HepG2 (cell line): ENCODE results near the gene UBL5. TPM values are rescaled to one million over a fixed set of nuclear protein-coding genes. Genes with fewer than 3 reads are reported as not detected.

Source experiments
- ATAC-seq: fragments of 200-7000 bp; cut with Tn5 transposase; 3 replicates; pipeline ENCODE4 v1.9.1; 2020; ENCODE audit warnings: mild to moderate bottlenecking, moderate library complexity
- BruUV-seq: library from RNA; stranded (reverse); fragments of 400-500 nt; replicated peaks from 2 replicates; lab custom pipeline; 2021; lab: Mats Ljungman, UMichigan
- CTCF ChIA-PET: fragments of 300-600 bp; formaldehyde crosslinking; extraction: SDS; loops from one replicate; lab custom pipeline; 2021; ENCODE audit warnings: low total read pairs, inconsistent platforms, low intra/inter-chr PET ratio; lab: Yijun Ruan, JAX
- POLR2A ChIA-PET: fragments of 350-600 bp; sonication (Branson Sonifier 250); formaldehyde crosslinking; loops from one replicate; lab custom pipeline; 2020; ENCODE audit warnings: antibody characterized with exemption, inconsistent platforms; lab: Yijun Ruan, JAX
- DNase-seq: peaks from one replicate; pipeline ENCODE4 v3.0.0-alpha.2; 2015; ENCODE audit warnings: low spot score
- FAIRE-seq: peaks from 3 replicates; lab custom pipeline; 2011; peaks lifted over from hg19 to GRCh38; lab: Jason Lieb, UNC
- H2AFZ ChIP-seq: one replicate; pipeline ENCODE4 v1.6.1; 2011; ENCODE audit warnings: low read length, inconsistent platforms
- H3K27ac ChIP-seq: fragments of 300-600 bp; 3 replicates; pipeline ENCODE4 v1.8.0; 2011; ENCODE audit warnings: mixed run types, mild to moderate bottlenecking, mixed read lengths, low read length, inconsistent platforms; ENCODE audit not compliant: insufficient read depth; ENCODE audit errors: extremely low read length
- H3K27me3 ChIP-seq, 2 experiments: fragments of 200-600 bp in 1 of 2; 2 replicates in 1 of 2; 3 replicates in 1 of 2; pipeline versions ENCODE4 v1.6.0 to v1.8.0; 2011; ENCODE audit warnings: low read length in 2 of 2, mild to moderate bottlenecking in 2 of 2, moderate library complexity in 2 of 2, inconsistent platforms in 1 of 2; ENCODE audit not compliant: insufficient read depth in 2 of 2, control insufficient read depth in 1 of 2
- H3K36me3 ChIP-seq, 2 experiments: fragments of 200-600 bp in 1 of 2; replicated peaks in 1 of 2; 2 replicates in 1 of 2; 3 replicates in 1 of 2; pipeline versions ENCODE4 v1.5.1 to v1.8.0; 2011; ENCODE audit warnings: low read length in 2 of 2, inconsistent platforms in 1 of 2; ENCODE audit not compliant: insufficient read depth in 2 of 2, control insufficient read depth in 1 of 2
- H3K4me1 ChIP-seq: 2 replicates; pipeline ENCODE4 v1.5.1; 2012; ENCODE audit warnings: low read length, inconsistent platforms; ENCODE audit not compliant: insufficient read depth
- H3K4me2 ChIP-seq: 2 replicates; pipeline ENCODE4 v1.6.0; 2011; ENCODE audit warnings: low read depth, low read length, inconsistent platforms
- H3K4me3 ChIP-seq, 3 experiments: fragments of 200-600 bp in 1 of 3; sonication (generic), shearing (Covaris generic) in 1 of 3; replicated peaks in 1 of 3; 2 replicates each; pipeline ENCODE4 v1.5.1; 2011 to 2016; ENCODE audit warnings: low read length in 3 of 3, inconsistent platforms in 2 of 3, low read depth in 2 of 3, mild to moderate bottlenecking in 2 of 3, control low read depth in 1 of 3, mixed read lengths in 1 of 3; ENCODE audit not compliant: insufficient read depth in 1 of 3
- H3K79me2 ChIP-seq: one replicate; pipeline ENCODE4 v1.6.1; 2011; ENCODE audit warnings: low read length, inconsistent platforms; ENCODE audit not compliant: insufficient read depth
- H3K9ac ChIP-seq: 2 replicates; pipeline ENCODE4 v1.6.0; 2011; ENCODE audit warnings: mild to moderate bottlenecking, low read depth, low read length, inconsistent platforms; ENCODE audit not compliant: insufficient read depth
- H3K9me3 ChIP-seq: 2 replicates; pipeline ENCODE4 v1.5.1; 2012; ENCODE audit warnings: mild to moderate bottlenecking, low read length
- H4K20me1 ChIP-seq: 2 replicates; pipeline ENCODE4 v1.6.0; 2011; ENCODE audit warnings: inconsistent platforms, mild to moderate bottlenecking, low read length, moderate library complexity; ENCODE audit not compliant: insufficient read depth
- SMAD3 ChIP-seq: sonication (generic); formaldehyde crosslinking; IDR thresholded peaks from 2 replicates; pipeline ENCODE4 v1.4.0; 2020; ENCODE audit warnings: missing genetic modification reagents
- THYN1 ChIP-seq: sonication (generic); formaldehyde crosslinking; IDR thresholded peaks from 2 replicates; pipeline ENCODE4 v1.8.1; 2023; ENCODE audit warnings: low read depth, mild to moderate bottlenecking, moderate library complexity, missing genetic modification reagents, borderline replicate concordance
- ZBTB21 ChIP-seq: sonication (generic); formaldehyde crosslinking; IDR thresholded peaks from 2 replicates; pipeline ENCODE4 v1.4.0; 2020; ENCODE audit warnings: missing genetic modification reagents
- ZNF383 ChIP-seq: sonication (generic); formaldehyde crosslinking; IDR thresholded peaks from 2 replicates; pipeline ENCODE4 v1.4.0; 2020; ENCODE audit warnings: missing genetic modification reagents, mild to moderate bottlenecking, borderline replicate concordance
- ZNF496 ChIP-seq: sonication (generic); formaldehyde crosslinking; IDR thresholded peaks from 2 replicates; pipeline ENCODE4 v1.8.1; 2023; ENCODE audit warnings: mild to moderate bottlenecking, moderate library complexity, missing genetic modification reagents; ENCODE audit not compliant: insufficient replicate concordance
- ZNF749 ChIP-seq: sonication (generic); formaldehyde crosslinking; IDR thresholded peaks from 2 replicates; pipeline ENCODE4 v1.8.0; 2022; ENCODE audit warnings: mild to moderate bottlenecking, missing genetic modification reagents, moderate library complexity, borderline replicate concordance
- WGBS: methylation state at CpG from one replicate; pipeline ENCODE4 v1.1.6; 2017; ENCODE audit warnings: low lambda C conversion rate; 5-methylcytosine and 5-hydroxymethylcytosine counted together
- in situ Hi-C: cut with HindIII; loops from 2 replicates; pipeline ENCODE4 v1.10.0; 2017; ENCODE audit warnings: low pct_unique_long_range_greater_than_20kb; ENCODE audit not compliant: extremely low pct_ligation_motif_present
- intact Hi-C: fragments of 100-400 bp; cut with micrococcal nuclease; formaldehyde crosslinking; loops from one replicate; pipeline ENCODE4 v1.10.0; 2022; ENCODE audit not compliant: unreplicated experiment
- polyA plus RNA-seq, 8 experiments: library from polyadenylated mRNA; depleted of rRNA in 3 of 8; stranded (reverse) in 7 of 8; unstranded in 1 of 8; fragments of >200 nt; fragmentation: Illumina TruSeq in 4 of 8; extraction: Trizol in 4 of 8; gene quantifications; 2 replicates each; pipeline versions ENCODE4 v1.2.1 to v1.2.3, GENCODE V29; 2011 to 2016; ENCODE audit warnings: low read depth in 4 of 8, missing spikeins in 1 of 8, mixed read lengths in 1 of 8; ENCODE audit not compliant: insufficient read depth in 1 of 8
- total RNA-seq, 5 experiments: library from RNA; depleted of rRNA; stranded (reverse); fragments of >200 nt; fragmentation: Illumina TruSeq; extraction: Trizol; gene quantifications; 2 replicates each; pipeline ENCODE4 v1.2.3, GENCODE V29; 2016; ENCODE audit warnings: low read depth in 1 of 5
- TF ChIP-seq, protein P1 (sequence below): sonication (generic); formaldehyde crosslinking; conservative IDR thresholded peaks from 2 replicates; pipeline ENCODE4 v1.4.0; 2020; ENCODE audit warnings: missing genetic modification reagents
- TF ChIP-seq, protein P2 (sequence below): sonication (generic); formaldehyde crosslinking; IDR thresholded peaks from 2 replicates; pipeline ENCODE4 v1.4.0; 2020; ENCODE audit warnings: missing genetic modification reagents
- TF ChIP-seq, protein P3 (sequence below): sonication (generic); formaldehyde crosslinking; IDR thresholded peaks from 2 replicates; pipeline ENCODE4 v1.8.0; 2022; ENCODE audit warnings: missing genetic modification reagents, mild to moderate bottlenecking, borderline replicate concordance
- TF ChIP-seq, protein P4 (sequence below): sonication (generic); formaldehyde crosslinking; IDR thresholded peaks from 2 replicates; pipeline ENCODE4 v1.4.0; 2020; ENCODE audit warnings: missing genetic modification reagents, borderline replicate concordance

UBL5 gene
- total and polyA plus RNA-seq, 2 of the 13 experiments (the other 11 are each of a cell fraction or from before 2014, with no cell fraction given), result 373 to 487 TPM

DNA sequence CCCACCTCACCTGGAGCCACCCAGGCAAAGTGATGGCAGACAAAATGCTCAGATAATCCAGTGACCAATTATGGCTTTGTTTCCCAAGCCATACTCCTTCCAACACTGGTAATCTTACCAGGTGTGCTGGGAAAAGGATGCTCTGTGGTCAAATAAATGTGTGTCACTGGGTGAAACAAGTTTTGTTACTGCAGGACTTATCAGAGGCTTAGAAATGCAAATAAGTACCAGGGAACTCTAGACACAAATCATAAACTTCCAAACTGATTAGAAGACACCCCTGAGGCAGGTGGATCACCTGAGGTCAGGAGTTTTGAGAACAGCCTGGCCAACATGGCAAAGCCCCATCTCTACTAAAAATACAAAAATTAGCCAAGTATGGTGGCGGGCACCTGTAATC is 33.8 kb downstream of the UBL5 start:
- no peaks in the 10 kb centered on the region for H4K20me1 ChIP-seq
- TF ChIP-seq ZNF496 (CRISPR knock-in tag) (no peak), SMAD3 (CRISPR knock-in tag) (no peak), ZNF749 (CRISPR knock-in tag) (no peak), ZBTB21 (CRISPR knock-in tag) (no peak), ZNF383 (CRISPR knock-in tag) (no peak), THYN1 (CRISPR knock-in tag) (no peak)
- TF ChIP-seq, protein P1, sequence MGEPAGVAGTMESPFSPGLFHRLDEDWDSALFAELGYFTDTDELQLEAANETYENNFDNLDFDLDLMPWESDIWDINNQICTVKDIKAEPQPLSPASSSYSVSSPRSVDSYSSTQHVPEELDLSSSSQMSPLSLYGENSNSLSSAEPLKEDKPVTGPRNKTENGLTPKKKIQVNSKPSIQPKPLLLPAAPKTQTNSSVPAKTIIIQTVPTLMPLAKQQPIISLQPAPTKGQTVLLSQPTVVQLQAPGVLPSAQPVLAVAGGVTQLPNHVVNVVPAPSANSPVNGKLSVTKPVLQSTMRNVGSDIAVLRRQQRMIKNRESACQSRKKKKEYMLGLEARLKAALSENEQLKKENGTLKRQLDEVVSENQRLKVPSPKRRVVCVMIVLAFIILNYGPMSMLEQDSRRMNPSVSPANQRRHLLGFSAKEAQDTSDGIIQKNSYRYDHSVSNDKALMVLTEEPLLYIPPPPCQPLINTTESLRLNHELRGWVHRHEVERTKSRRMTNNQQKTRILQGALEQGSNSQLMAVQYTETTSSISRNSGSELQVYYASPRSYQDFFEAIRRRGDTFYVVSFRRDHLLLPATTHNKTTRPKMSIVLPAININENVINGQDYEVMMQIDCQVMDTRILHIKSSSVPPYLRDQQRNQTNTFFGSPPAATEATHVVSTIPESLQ, result no peak
- TF ChIP-seq, protein P2, sequence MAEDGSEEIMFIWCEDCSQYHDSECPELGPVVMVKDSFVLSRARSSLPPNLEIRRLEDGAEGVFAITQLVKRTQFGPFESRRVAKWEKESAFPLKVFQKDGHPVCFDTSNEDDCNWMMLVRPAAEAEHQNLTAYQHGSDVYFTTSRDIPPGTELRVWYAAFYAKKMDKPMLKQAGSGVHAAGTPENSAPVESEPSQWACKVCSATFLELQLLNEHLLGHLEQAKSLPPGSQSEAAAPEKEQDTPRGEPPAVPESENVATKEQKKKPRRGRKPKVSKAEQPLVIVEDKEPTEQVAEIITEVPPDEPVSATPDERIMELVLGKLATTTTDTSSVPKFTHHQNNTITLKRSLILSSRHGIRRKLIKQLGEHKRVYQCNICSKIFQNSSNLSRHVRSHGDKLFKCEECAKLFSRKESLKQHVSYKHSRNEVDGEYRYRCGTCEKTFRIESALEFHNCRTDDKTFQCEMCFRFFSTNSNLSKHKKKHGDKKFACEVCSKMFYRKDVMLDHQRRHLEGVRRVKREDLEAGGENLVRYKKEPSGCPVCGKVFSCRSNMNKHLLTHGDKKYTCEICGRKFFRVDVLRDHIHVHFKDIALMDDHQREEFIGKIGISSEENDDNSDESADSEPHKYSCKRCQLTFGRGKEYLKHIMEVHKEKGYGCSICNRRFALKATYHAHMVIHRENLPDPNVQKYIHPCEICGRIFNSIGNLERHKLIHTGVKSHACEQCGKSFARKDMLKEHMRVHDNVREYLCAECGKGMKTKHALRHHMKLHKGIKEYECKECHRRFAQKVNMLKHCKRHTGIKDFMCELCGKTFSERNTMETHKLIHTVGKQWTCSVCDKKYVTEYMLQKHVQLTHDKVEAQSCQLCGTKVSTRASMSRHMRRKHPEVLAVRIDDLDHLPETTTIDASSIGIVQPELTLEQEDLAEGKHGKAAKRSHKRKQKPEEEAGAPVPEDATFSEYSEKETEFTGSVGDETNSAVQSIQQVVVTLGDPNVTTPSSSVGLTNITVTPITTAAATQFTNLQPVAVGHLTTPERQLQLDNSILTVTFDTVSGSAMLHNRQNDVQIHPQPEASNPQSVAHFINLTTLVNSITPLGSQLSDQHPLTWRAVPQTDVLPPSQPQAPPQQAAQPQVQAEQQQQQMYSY (CRISPR knock-in tag), result no peak
- TF ChIP-seq, protein P3, sequence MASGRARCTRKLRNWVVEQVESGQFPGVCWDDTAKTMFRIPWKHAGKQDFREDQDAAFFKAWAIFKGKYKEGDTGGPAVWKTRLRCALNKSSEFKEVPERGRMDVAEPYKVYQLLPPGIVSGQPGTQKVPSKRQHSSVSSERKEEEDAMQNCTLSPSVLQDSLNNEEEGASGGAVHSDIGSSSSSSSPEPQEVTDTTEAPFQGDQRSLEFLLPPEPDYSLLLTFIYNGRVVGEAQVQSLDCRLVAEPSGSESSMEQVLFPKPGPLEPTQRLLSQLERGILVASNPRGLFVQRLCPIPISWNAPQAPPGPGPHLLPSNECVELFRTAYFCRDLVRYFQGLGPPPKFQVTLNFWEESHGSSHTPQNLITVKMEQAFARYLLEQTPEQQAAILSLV (CRISPR knock-in tag), result no peak
- TF ChIP-seq, protein P4, sequence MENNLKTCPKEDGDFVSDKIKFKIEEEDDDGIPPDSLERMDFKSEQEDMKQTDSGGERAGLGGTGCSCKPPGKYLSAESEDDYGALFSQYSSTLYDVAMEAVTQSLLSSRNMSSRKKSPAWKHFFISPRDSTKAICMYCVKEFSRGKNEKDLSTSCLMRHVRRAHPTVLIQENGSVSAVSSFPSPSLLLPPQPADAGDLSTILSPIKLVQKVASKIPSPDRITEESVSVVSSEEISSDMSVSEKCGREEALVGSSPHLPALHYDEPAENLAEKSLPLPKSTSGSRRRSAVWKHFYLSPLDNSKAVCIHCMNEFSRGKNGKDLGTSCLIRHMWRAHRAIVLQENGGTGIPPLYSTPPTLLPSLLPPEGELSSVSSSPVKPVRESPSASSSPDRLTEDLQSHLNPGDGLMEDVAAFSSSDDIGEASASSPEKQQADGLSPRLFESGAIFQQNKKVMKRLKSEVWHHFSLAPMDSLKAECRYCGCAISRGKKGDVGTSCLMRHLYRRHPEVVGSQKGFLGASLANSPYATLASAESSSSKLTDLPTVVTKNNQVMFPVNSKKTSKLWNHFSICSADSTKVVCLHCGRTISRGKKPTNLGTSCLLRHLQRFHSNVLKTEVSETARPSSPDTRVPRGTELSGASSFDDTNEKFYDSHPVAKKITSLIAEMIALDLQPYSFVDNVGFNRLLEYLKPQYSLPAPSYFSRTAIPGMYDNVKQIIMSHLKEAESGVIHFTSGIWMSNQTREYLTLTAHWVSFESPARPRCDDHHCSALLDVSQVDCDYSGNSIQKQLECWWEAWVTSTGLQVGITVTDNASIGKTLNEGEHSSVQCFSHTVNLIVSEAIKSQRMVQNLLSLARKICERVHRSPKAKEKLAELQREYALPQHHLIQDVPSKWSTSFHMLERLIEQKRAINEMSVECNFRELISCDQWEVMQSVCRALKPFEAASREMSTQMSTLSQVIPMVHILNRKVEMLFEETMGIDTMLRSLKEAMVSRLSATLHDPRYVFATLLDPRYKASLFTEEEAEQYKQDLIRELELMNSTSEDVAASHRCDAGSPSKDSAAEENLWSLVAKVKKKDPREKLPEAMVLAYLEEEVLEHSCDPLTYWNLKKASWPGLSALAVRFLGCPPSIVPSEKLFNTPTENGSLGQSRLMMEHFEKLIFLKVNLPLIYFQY (CRISPR knock-in tag), result no peak
- TF ChIP-seq, all 625 proteins: peak for 0
- Histone ChIP-seq H3K27ac (no peak overlapping the region), H3K79me2 (no peaks in the 10 kb centered on the region), H3K27me3 (peaks cover 4 to 22% of the 10 kb centered on the region in 2 experiments; a peak in 4 of 5 replicates), H3K4me2 (no peak overlapping the region), H3K9me3 (no peaks in the 10 kb centered on the region), H3K4me1 (peaks cover 7% of the 10 kb centered on the region; the same call in 1 of the 2 replicates), H2AFZ (no peak overlapping the region), H3K9ac (no peak overlapping the region), H3K36me3 (no peaks in the 10 kb centered on the region), H3K4me3 (no peak overlapping the region)
- DNase-seq, result no peak
- POLR2A ChIA-PET, result no interaction called here
- in situ Hi-C loops (no loop called here), intact Hi-C loops (no loop called here)
- no TSS peak for BruUV-seq
- ATAC-seq, result no peak
- CTCF ChIA-PET, result no interaction called here
- WGBS, result 88% methylated on average over 1 of the region's 1 CpG
- no peak for FAIRE-seq
